Keratinocyte (primary cell): Measurements from ENCODE around the gene HOXA6. TPM values are rescaled to one million over a fixed set of nuclear protein-coding genes. Genes with fewer than 3 reads are reported as not detected.

Experiments used
- DNase-seq: peaks from one replicate; pipeline ENCODE4 v3.0.0-alpha.2; 2011; ENCODE audit warnings: low read depth, missing footprints, low spot score
- FAIRE-seq: peaks from 2 replicates; lab custom pipeline; 2011; peaks lifted over from hg19 to GRCh38; lab: Jason Lieb, UNC
- H2AFZ ChIP-seq: 2 replicates; pipeline ENCODE4 v1.6.0; 2012; ENCODE audit warnings: low read length, control low read depth, inconsistent platforms; ENCODE audit not compliant: control insufficient read depth
- H3K27ac ChIP-seq: 2 replicates; pipeline ENCODE4 v1.5.1; 2011; ENCODE audit warnings: low read length; ENCODE audit not compliant: control insufficient read depth, insufficient read depth
- H3K27me3 ChIP-seq: 3 replicates; pipeline ENCODE4 v1.6.0; 2011; ENCODE audit warnings: low read length; ENCODE audit not compliant: control insufficient read depth, insufficient read depth; ENCODE audit errors: extremely low read depth
- H3K36me3 ChIP-seq, 2 experiments: 2 replicates in 1 of 2; 3 replicates in 1 of 2; pipeline ENCODE4 v1.5.1; 2011; ENCODE audit warnings: low read length in 2 of 2, mild to moderate bottlenecking in 1 of 2; ENCODE audit not compliant: control insufficient read depth in 2 of 2, insufficient read depth in 2 of 2; ENCODE audit errors: extremely low read depth in 1 of 2
- H3K4me1 ChIP-seq: 3 replicates; pipeline ENCODE4 v1.5.1; 2011; ENCODE audit warnings: low read length; ENCODE audit not compliant: control insufficient read depth, insufficient read depth; ENCODE audit errors: extremely low read depth
- H3K4me2 ChIP-seq: 3 replicates; pipeline ENCODE4 v1.6.0; 2011; ENCODE audit warnings: low read depth, low read length; ENCODE audit not compliant: control insufficient read depth, insufficient read depth; ENCODE audit errors: extremely low read depth
- H3K4me3 ChIP-seq, 3 experiments: fragments of 200-600 bp in 1 of 3; sonication (generic) in 1 of 3; 2 replicates in 2 of 3; 3 replicates in 1 of 3; pipeline ENCODE4 v1.5.1; 2011 to 2016; ENCODE audit warnings: low read length in 3 of 3, mild to moderate bottlenecking in 3 of 3, control low read depth in 2 of 3, inconsistent platforms in 1 of 3, low read depth in 1 of 3, mixed read lengths in 1 of 3, mixed run types in 1 of 3, moderate library complexity in 1 of 3; ENCODE audit not compliant: control insufficient read depth in 2 of 3, insufficient read depth in 2 of 3; ENCODE audit errors: extremely low read depth in 1 of 3
- H3K79me2 ChIP-seq: 2 replicates; pipeline ENCODE4 v1.6.0; 2012; ENCODE audit warnings: low read length; ENCODE audit not compliant: control insufficient read depth, insufficient read depth
- H3K9ac ChIP-seq: 3 replicates; pipeline ENCODE4 v1.6.0; 2011; ENCODE audit warnings: low read length; ENCODE audit not compliant: control insufficient read depth, insufficient read depth; ENCODE audit errors: extremely low read depth
- H3K9me1 ChIP-seq: 3 replicates; pipeline ENCODE4 v1.6.0; 2011; ENCODE audit warnings: low read length; ENCODE audit not compliant: control insufficient read depth, insufficient read depth; ENCODE audit errors: extremely low read depth
- H3K9me3 ChIP-seq: 2 replicates; pipeline ENCODE4 v1.5.1; 2012; ENCODE audit warnings: low read depth, low read length; ENCODE audit not compliant: control insufficient read depth
- H4K20me1 ChIP-seq: 3 replicates; pipeline ENCODE4 v1.6.0; 2011; ENCODE audit warnings: low read length; ENCODE audit not compliant: control insufficient read depth, insufficient read depth; ENCODE audit errors: extremely low read depth
- EZH2 ChIP-seq: IDR thresholded peaks from one replicate; pipeline ENCODE4 v1.6.1; 2012; ENCODE audit warnings: inconsistent platforms, mild to moderate bottlenecking, low read length, moderate library complexity
- dilution Hi-C: fragments of 300-500 bp; cut with MboI; formaldehyde crosslinking; loops from one replicate; pipeline ENCODE4 v1.7.0; 2020; ENCODE audit warnings: low sequenced_read_pairs; ENCODE audit not compliant: extremely low pct_ligation_motif_present
- polyA plus RNA-seq, 5 experiments: library from polyadenylated mRNA; depleted of rRNA in 3 of 5; stranded (reverse) in 3 of 5; stranded (forward) in 1 of 5; unstranded in 1 of 5; fragments of >200 nt; gene quantifications; 1 replicate in 1 of 5; 2 replicates in 3 of 5; 3 replicates in 1 of 5; pipeline versions ENCODE4 v1.2.1 to v1.2.3, GENCODE V29; 2011 to 2012; ENCODE audit warnings: missing spikeins in 2 of 5, low read depth in 1 of 5, low replicate concordance in 1 of 5
- TF ChIP-seq, protein P1 (sequence below), 3 experiments: IDR thresholded peaks in 1 of 3; conservative IDR thresholded peaks in 1 of 3; optimal IDR thresholded peaks in 1 of 3; 2 replicates in 2 of 3; 3 replicates in 1 of 3; pipeline versions ENCODE3 to v1.5.1; 2011; ENCODE audit warnings: low read length in 3 of 3, mild to moderate bottlenecking in 3 of 3, moderate library complexity in 2 of 3, control low read depth in 1 of 3, inconsistent platforms in 1 of 3; ENCODE audit not compliant: insufficient read depth in 2 of 3; ENCODE audit errors: extremely low read depth in 1 of 3

The HOXA6 gene
- polyA plus RNA-seq, 1 donor (not counting 4 experiments of a cell fraction or from before 2014, with no cell fraction given), result 0.54 TPM

GRCh38 chr7:27118580-27118979 is 29.0 kb downstream of the HOXA6 start:
- no peak overlapping the region for H3K27ac ChIP-seq
- peaks cover 6% of the 10 kb centered on the region for H3K4me1 ChIP-seq
- dilution Hi-C loops, result no loop called here
- no peak overlapping the region for H3K4me3 ChIP-seq
- H2AFZ ChIP-seq, result no peak overlapping the region
- peaks cover 5 to 6% of the 10 kb centered on the region in 2 experiments for H3K36me3 ChIP-seq
- no peaks in the 10 kb centered on the region for H3K9me3 ChIP-seq
- no peak overlapping the region for H3K9ac ChIP-seq
- no peaks in the 10 kb centered on the region for H4K20me1 ChIP-seq
- DNase-seq, result no peak
- no peak overlapping the region for H3K4me2 ChIP-seq
- no peaks in the 10 kb centered on the region for H3K9me1 ChIP-seq
- no peak for FAIRE-seq
- peaks cover 15% of the 10 kb centered on the region for H3K79me2 ChIP-seq
- TF ChIP-seq EZH2, result no peak
- TF ChIP-seq, protein P1, sequence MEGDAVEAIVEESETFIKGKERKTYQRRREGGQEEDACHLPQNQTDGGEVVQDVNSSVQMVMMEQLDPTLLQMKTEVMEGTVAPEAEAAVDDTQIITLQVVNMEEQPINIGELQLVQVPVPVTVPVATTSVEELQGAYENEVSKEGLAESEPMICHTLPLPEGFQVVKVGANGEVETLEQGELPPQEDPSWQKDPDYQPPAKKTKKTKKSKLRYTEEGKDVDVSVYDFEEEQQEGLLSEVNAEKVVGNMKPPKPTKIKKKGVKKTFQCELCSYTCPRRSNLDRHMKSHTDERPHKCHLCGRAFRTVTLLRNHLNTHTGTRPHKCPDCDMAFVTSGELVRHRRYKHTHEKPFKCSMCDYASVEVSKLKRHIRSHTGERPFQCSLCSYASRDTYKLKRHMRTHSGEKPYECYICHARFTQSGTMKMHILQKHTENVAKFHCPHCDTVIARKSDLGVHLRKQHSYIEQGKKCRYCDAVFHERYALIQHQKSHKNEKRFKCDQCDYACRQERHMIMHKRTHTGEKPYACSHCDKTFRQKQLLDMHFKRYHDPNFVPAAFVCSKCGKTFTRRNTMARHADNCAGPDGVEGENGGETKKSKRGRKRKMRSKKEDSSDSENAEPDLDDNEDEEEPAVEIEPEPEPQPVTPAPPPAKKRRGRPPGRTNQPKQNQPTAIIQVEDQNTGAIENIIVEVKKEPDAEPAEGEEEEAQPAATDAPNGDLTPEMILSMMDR (optimal IDR thresholded peaks at IDR 0.05 in 1 of 3, IDR thresholded peaks at IDR 0.05 in 1 of 3, conservative IDR thresholded peaks at IDR 0.05 in 1 of 3; ENCODE audit: extremely low read depth in 1 of 3, insufficient read depth in 2 of 3, low read length in 3 of 3), result no peak
- H3K27me3 ChIP-seq, result no peaks in the 10 kb centered on the region

DNA sequence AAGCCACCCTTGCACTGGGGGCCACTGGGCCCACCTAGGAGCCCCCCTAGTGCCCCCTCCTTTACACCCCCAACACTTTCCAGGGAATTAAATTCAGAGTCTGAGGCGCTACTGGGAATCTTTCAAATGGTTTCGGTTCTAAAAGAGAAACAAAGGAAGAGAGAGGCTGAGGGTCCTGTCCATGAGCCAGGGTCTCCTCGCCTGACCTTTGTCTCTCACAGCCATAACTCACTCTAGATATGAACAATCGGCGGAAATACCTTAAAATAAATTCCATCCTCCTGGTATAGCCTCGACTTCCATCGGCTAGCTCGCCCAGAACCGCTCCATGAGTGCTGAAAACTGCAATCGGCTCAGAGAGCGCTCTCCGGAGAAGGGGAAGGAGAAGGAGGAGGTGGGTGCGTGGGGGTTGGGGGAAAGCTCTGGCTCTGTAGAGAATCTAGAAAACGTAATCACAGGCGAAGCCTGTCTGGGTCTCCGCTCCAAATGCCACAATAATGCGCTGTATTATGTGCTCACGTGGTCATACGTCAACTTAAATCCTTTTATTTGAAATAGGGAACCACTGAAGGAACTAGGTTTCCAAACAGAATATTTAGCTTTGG is 29.6 kb downstream of the HOXA6 start:
- no peak overlapping the region for H3K27ac ChIP-seq
- H3K9ac ChIP-seq, result no peak overlapping the region

More for the DNA sequence above, 29.6 kb downstream of the HOXA6 start:
- Histone ChIP-seq H3K27me3 (no peaks in the 10 kb centered on the region), H3K9me3 (no peaks in the 10 kb centered on the region), H3K4me1 (peaks cover 7% of the 10 kb centered on the region), H3K79me2 (peaks cover 20% of the 10 kb centered on the region), H3K4me3 (no peak overlapping the region), H2AFZ (no peak overlapping the region), H3K4me2 (no peak overlapping the region), H3K9me1 (no peaks in the 10 kb centered on the region), H3K36me3 (peaks cover 5 to 6% of the 10 kb centered on the region in 2 experiments), H4K20me1 (no peaks in the 10 kb centered on the region)
- dilution Hi-C loops, result no loop called here
- FAIRE-seq (no peak), DNase-seq (no peak)
- TF ChIP-seq EZH2, result no peak
- TF ChIP-seq, protein P1 (optimal IDR thresholded peaks at IDR 0.05 in 1 of 3, IDR thresholded peaks at IDR 0.05 in 1 of 3, conservative IDR thresholded peaks at IDR 0.05 in 1 of 3; ENCODE audit: extremely low read depth in 1 of 3, insufficient read depth in 2 of 3, low read length in 3 of 3), result no peak
